Transverse colon (tissue), 4 donors: ENCODE data around the gene PACRG.

ENCODE experiments used
- POLR2A ChIP-seq: fragments of 450-650 bp; IDR thresholded peaks from one replicate; pipeline ENCODE4 v1.6.1; 2016; ENCODE audit warnings: antibody characterized with exemption, mild to moderate bottlenecking, moderate library complexity
- POLR2AphosphoS5 ChIP-seq, 3 donors: sonication (generic); formaldehyde crosslinking; IDR thresholded peaks; one replicate each; pipeline ENCODE4 v1.6.1; 2016; ENCODE audit warnings: antibody characterized with exemption in 3 of 3
- TF ChIP-seq, protein P1 (sequence below), 5 experiments: fragments of 200-600 bp in 3 of 5; fragments of 450-650 bp in 2 of 5; sonication (generic) in 3 of 5; IDR thresholded peaks; 1 replicate in 2 of 5; 2 replicates in 3 of 5; pipeline ENCODE4 v1.5.1; 2016 to 2017; ENCODE audit warnings: antibody characterized with exemption in 5 of 5, inconsistent platforms in 3 of 5, mild to moderate bottlenecking in 2 of 5, moderate library complexity in 1 of 5

DNA sequence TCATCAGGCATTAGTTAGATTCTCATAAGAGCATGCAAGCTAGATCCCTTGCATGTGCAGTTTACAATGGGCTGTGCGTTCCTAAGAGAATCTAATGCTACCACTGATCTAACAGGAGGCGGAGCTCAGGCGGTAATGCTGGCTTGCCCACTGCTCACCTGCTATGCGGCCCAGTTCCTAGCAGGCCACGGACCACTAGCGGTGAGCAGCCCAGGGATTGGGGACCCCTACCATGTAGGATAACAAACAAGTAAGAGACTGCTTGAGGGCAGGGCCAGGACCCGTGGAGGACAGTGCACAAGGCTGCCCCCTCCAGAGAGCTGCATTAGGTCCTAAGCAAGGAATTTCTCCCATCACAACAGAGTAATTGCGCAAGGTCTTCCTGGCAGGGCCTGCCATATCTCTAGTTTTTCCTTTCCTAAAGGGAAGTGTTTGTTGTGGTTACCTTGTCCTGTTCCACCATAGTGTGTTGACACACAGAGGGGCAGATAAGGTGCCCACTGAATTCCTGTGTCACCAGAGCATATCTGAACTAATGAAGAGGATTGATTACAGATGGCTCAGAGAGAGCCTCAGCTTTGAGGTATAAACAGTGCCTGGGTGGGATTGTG, 58.0 kb downstream of the PACRG start:
- TF ChIP-seq, protein P1, sequence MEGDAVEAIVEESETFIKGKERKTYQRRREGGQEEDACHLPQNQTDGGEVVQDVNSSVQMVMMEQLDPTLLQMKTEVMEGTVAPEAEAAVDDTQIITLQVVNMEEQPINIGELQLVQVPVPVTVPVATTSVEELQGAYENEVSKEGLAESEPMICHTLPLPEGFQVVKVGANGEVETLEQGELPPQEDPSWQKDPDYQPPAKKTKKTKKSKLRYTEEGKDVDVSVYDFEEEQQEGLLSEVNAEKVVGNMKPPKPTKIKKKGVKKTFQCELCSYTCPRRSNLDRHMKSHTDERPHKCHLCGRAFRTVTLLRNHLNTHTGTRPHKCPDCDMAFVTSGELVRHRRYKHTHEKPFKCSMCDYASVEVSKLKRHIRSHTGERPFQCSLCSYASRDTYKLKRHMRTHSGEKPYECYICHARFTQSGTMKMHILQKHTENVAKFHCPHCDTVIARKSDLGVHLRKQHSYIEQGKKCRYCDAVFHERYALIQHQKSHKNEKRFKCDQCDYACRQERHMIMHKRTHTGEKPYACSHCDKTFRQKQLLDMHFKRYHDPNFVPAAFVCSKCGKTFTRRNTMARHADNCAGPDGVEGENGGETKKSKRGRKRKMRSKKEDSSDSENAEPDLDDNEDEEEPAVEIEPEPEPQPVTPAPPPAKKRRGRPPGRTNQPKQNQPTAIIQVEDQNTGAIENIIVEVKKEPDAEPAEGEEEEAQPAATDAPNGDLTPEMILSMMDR (IDR thresholded peaks at IDR 0.05) = no peak
- TF ChIP-seq POLR2A = no peak
- TF ChIP-seq POLR2AphosphoS5 (IDR thresholded peaks at IDR 0.05) = no peak
